Hematopoietic multipotent progenitor cell treated with erythropoietin and hydrocortisone succinate and interleukin-3 and kit ligand, for 6 days (in vitro differentiated cells): Measurements from ENCODE around the gene SKIC2.
"Not testable (repeated sequence)": the region's sequence is repeated elsewhere in the genome, so short reads cannot be mapped to it uniquely, and the experiment has no call there.

Experiments used
- DNase-seq: peaks from one replicate; pipeline ENCODE4 v3.0.0-alpha.2; 2015

Gene SKIC2

DNA sequence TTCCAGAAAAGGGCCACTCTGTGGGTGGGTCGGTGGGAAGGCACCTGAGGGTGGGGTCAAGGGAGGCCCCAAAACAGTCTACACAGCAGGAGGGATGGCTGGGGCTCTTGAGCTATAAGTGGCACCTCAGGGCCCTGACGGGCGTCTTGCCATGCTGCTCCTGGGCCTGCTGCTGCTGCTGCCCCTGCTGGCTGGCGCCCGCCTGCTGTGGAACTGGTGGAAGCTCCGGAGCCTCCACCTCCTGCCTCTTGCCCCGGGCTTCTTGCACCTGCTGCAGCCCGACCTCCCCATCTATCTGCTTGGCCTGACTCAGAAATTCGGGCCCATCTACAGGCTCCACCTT, 46.5 kb downstream of the SKIC2 start:
- DNase-seq = peak; percentile 2

DNA sequence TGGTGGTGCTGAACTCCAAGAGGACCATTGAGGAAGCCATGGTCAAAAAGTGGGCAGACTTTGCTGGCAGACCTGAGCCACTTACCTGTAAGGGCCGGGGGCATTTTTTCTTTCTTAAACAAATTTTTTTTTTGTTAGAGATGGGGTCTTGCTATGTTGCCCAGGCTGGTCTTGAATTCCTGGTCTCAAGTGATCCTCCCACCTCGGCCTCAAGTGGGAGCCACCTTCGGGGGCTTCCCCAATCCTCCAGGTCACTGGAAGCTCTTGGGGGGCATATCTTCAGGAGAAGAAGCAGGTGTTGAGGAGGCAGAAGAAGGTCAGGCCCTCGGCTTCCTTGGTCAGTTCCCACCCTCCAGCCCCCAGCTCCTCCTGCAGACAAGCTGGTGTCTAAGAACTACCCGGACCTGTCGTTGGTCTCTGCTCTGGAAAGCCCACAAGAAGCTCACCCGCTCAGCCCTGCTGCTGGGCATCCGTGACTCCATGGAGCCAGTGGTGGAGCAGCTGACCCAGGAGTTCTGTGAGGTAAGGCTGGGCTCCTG, 47.1 kb downstream of the SKIC2 start:
- DNase-seq = not testable (repeated sequence)

DNA sequence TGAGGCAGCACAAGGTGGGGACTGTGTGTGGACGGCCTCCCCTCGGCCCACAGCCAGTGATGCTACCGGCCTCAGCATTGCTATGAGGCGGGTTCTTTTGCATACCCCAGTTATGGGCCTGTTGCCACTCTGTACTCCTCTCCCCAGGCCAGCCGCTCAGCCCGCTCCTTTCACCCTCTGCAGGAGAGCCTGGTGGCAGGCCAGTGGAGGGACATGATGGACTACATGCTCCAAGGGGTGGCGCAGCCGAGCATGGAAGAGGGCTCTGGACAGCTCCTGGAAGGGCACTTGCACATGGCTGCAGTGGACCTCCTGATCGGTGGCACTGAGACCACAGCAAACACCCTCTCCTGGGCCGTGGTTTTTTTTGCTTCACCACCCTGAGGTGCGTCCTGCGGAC, 48.1 kb downstream of the SKIC2 start:
- DNase-seq = not testable (repeated sequence)

- DNase-seq = not testable (repeated sequence)
Observed at GRCh38 chr6:32008037-32008436, 49.1 kb downstream of the SKIC2 start.

DNA sequence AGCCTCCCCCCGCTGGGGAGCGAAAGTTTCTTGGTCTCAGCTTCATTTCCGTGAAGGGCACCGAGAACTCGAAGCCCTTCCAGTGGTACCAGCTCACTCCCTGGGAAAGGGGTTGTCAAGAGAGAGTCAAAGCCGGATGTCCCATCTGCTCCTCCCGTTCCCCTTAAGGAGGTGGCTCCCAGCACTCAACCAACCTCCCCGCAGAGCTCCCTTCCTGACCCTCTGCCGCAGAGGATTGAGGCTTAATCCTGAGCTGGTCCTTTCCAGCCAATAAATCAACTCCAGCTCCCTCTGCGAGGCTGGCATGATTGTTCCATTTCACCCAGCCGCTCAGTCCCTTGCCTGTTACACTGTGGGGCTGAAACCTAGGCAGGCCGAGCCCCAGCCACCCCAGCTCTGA, 49.6 kb downstream of the SKIC2 start:
- DNase-seq = not testable (repeated sequence)

- not testable (repeated sequence) for DNase-seq
Observed at GRCh38 chr6:32009537-32009936, 50.6 kb downstream of the SKIC2 start.

DNA sequence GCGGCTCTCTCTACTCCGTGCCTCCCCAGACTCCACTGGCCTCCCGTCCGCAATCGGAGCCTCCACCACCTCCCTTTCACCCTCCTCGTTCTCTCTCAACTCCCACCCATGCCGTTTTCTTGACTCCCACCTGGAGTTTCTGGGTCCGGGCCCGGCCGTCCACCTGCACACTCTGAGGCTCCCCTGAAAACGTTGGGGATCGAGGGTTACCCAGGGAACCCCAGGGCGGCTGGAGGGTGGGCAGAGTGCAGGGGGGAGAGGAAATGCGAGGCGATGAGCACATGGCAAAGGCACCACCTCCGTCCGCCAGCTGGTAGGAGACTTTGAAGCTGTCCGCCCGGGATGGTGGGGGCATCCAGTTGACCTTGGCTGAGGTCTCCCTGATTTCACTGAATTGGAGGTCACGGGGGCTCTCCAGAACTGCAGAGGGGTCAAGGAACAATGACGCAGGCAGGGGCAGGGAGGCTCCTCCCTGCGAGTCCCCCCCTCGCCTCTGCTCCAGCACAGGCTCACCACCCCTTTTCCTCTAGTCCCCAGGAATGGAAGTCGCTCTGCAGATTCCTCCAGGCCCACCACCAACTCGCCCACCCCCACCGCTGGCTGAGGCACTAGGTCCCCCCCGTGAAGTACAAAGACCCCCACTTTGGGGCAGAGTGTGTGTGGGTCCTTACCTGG, 52.0 kb downstream of the SKIC2 start:
- not testable (repeated sequence) for DNase-seq

DNA sequence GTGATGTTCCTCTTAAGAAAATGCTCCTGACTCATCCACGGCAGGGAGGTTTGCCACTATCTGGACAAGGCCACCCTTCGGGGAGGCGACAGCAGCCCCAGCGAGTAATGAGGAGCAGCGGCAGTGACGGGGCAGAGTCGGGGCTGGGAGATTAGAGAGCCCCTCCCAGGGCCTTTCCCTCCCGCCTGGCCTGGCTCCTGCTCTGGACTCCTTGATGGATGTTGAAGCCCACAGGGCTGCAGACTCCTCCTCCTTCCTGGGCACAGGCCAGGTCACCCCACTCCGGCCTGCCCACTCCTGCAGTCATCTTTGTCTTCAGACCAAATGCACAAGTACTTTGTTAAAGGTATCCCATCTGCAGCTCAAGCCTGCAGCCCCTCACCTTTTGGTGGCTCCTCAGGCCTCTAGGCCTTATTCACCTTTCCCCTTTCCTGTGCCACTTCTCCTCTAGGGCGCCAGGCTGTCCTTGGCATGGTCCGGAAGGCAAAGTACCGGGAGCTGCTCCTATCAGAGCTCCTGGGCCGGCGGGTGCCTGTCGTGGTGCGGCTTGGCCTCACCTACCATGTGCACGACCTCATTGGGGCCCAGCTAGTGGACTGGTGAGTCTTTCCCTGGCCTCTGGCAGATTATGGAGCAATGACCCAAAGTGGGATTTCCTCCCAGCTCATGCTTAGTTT, 54.1 kb downstream of the SKIC2 start:
- not testable (repeated sequence) for DNase-seq

- DNase-seq = not testable (repeated sequence)
Observed at GRCh38 chr6:32013738-32014137, 54.8 kb downstream of the SKIC2 start.

GRCh38 chr6:32014547-32014946, 55.6 kb downstream of the SKIC2 start, which contains the start of gene C4B:
Gene C4B (plus strand): TSS chr6:32014795. CDS start chr6:32014846, 51 bp downstream.
- DNase-seq = not testable (repeated sequence)
